ENCODE results near the gene CPA2.

DNA sequence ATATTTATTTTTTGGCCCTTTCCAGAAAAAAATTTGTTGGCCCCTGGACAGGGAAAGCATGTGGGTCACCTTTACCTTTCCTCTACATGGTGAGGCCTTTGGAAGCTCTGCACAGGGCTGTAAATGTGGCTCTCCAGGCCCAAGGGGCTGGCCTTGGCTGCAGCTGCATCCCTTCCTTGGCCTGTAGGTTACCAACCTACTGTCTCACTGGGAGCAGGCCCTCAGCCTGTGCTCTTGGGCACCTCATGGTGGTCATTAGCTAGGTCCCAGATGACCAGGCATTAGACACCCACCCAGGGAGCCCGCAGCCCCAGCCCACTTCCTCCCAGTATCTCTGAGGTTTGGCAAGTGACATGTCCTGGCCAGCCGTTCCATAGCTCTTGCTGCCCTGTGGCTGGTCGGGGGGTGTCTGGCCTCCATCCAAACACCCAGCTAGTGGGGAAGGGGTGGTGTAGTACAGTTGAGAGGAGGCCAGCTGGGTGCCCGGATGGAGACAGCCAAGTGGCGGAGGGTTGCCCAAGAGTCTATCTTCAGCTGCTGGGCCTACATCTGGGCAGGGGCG, 70.8 kb downstream of the CPA2 start:
- no peak for TF ChIP-seq POLR2A (IDR thresholded peaks at IDR 0.05)
- TF ChIP-seq, protein P1, sequence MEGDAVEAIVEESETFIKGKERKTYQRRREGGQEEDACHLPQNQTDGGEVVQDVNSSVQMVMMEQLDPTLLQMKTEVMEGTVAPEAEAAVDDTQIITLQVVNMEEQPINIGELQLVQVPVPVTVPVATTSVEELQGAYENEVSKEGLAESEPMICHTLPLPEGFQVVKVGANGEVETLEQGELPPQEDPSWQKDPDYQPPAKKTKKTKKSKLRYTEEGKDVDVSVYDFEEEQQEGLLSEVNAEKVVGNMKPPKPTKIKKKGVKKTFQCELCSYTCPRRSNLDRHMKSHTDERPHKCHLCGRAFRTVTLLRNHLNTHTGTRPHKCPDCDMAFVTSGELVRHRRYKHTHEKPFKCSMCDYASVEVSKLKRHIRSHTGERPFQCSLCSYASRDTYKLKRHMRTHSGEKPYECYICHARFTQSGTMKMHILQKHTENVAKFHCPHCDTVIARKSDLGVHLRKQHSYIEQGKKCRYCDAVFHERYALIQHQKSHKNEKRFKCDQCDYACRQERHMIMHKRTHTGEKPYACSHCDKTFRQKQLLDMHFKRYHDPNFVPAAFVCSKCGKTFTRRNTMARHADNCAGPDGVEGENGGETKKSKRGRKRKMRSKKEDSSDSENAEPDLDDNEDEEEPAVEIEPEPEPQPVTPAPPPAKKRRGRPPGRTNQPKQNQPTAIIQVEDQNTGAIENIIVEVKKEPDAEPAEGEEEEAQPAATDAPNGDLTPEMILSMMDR (IDR thresholded peaks at IDR 0.05 in 4 of 5, conservative IDR thresholded peaks at IDR 0.05 in 1 of 5), result no peak

All from gastrocnemius medialis (tissue), 4 donors.